Activated B cell treated with CpG ODN at 0.5 μM for 24 hours (primary cell): ENCODE measurements around the gene NPHP1. TPM values are rescaled to one million over a fixed set of nuclear protein-coding genes. Genes with fewer than 3 reads are reported as not detected.
"Not testable (repeated sequence)": the region's sequence is repeated elsewhere in the genome, so short reads cannot be mapped to it uniquely, and the experiment has no call there.

Experiments used
- ATAC-seq: fragments of 200-7000 bp; cut with Tn5 transposase; one replicate; pipeline ENCODE4 v1.10.0; 2021; ENCODE audit warnings: low read depth, mild to moderate bottlenecking, moderate library complexity
- CTCF ChIA-PET: fragments of 350-600 bp; sonication (Branson Sonifier 250); formaldehyde crosslinking; loops from one replicate; lab custom pipeline; 2021; ENCODE audit warnings: antibody characterized with exemption; lab: Charles Lee
- POLR2A ChIA-PET: fragments of 350-600 bp; sonication (Branson Sonifier 250); formaldehyde crosslinking; loops from one replicate; lab custom pipeline; 2021; ENCODE audit warnings: antibody characterized with exemption; lab: Charles Lee
- DNase-seq: peaks from one replicate; pipeline ENCODE4 v3.0.0; 2022
- H3K27ac Mint-ChIP-seq: one replicate; pipeline ENCODE4 v1.8.0; 2020; ENCODE audit warnings: mixed read lengths
- H3K27me3 Mint-ChIP-seq: one replicate; pipeline ENCODE4 v1.8.0; 2021; ENCODE audit warnings: mixed read lengths
- H3K36me3 Mint-ChIP-seq: one replicate; pipeline ENCODE4 v1.8.0; 2021; ENCODE audit warnings: low read depth, mixed read lengths
- H3K4me1 Mint-ChIP-seq: one replicate; pipeline ENCODE4 v1.8.0; 2021; ENCODE audit warnings: mixed read lengths
- H3K4me3 Mint-ChIP-seq: one replicate; pipeline ENCODE4 v1.8.0; 2020; ENCODE audit warnings: mild to moderate bottlenecking, mixed read lengths
- H3K9me3 Mint-ChIP-seq: one replicate; pipeline ENCODE4 v1.8.0; 2020; ENCODE audit warnings: mixed read lengths
- intact Hi-C: fragments of 100-400 bp; cut with micrococcal nuclease; formaldehyde crosslinking; loops from one replicate; pipeline ENCODE4 v1.15.1; 2024
- total RNA-seq: library from RNA; stranded (reverse); gene quantifications from 2 replicates; pipeline ENCODE4 v1.2.3, GENCODE V29; 2022
- TF ChIP-seq, protein P1 (sequence below): fragments of 200-600 bp; IDR thresholded peaks from one replicate; pipeline ENCODE4 v1.8.0; 2022; ENCODE audit warnings: antibody characterized with exemption, mild to moderate bottlenecking

The NPHP1 gene
- total RNA-seq, 1 donor from 2014 or later = 1.6 TPM

GRCh38 chr2:110221938-110222337 is 17.1 kb upstream of the NPHP1 start:
- no peaks in the 10 kb centered on the region for H3K9me3 Mint-ChIP-seq
- no peaks in the 10 kb centered on the region for H3K36me3 Mint-ChIP-seq
- no peak overlapping the region for H3K27ac Mint-ChIP-seq
- H3K4me1 Mint-ChIP-seq = no peaks in the 10 kb centered on the region
- DNase-seq (no peak), ATAC-seq (no peak)
- TF ChIP-seq, protein P1, sequence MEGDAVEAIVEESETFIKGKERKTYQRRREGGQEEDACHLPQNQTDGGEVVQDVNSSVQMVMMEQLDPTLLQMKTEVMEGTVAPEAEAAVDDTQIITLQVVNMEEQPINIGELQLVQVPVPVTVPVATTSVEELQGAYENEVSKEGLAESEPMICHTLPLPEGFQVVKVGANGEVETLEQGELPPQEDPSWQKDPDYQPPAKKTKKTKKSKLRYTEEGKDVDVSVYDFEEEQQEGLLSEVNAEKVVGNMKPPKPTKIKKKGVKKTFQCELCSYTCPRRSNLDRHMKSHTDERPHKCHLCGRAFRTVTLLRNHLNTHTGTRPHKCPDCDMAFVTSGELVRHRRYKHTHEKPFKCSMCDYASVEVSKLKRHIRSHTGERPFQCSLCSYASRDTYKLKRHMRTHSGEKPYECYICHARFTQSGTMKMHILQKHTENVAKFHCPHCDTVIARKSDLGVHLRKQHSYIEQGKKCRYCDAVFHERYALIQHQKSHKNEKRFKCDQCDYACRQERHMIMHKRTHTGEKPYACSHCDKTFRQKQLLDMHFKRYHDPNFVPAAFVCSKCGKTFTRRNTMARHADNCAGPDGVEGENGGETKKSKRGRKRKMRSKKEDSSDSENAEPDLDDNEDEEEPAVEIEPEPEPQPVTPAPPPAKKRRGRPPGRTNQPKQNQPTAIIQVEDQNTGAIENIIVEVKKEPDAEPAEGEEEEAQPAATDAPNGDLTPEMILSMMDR = no peak
- intact Hi-C loops = no loop called here
- no peak overlapping the region for H3K4me3 Mint-ChIP-seq
- CTCF ChIA-PET = no interaction called here
- H3K27me3 Mint-ChIP-seq = peaks cover 41% of the 10 kb centered on the region
- POLR2A ChIA-PET = no interaction called here

GRCh38 chr2:110220190-110220564 is 15.4 kb upstream of the NPHP1 start:
- H3K4me1 Mint-ChIP-seq = no peaks in the 10 kb centered on the region
- TF ChIP-seq, protein P1 = no peak
- no peak overlapping the region for H3K4me3 Mint-ChIP-seq
- POLR2A ChIA-PET = no interaction called here
- CTCF ChIA-PET = no interaction called here
- no peak overlapping the region for H3K27ac Mint-ChIP-seq
- peaks cover 44% of the 10 kb centered on the region for H3K27me3 Mint-ChIP-seq
- ATAC-seq = no peak
- H3K9me3 Mint-ChIP-seq = no peaks in the 10 kb centered on the region
- H3K36me3 Mint-ChIP-seq = no peaks in the 10 kb centered on the region
- intact Hi-C loops = no loop called here
- no peak for DNase-seq

DNA sequence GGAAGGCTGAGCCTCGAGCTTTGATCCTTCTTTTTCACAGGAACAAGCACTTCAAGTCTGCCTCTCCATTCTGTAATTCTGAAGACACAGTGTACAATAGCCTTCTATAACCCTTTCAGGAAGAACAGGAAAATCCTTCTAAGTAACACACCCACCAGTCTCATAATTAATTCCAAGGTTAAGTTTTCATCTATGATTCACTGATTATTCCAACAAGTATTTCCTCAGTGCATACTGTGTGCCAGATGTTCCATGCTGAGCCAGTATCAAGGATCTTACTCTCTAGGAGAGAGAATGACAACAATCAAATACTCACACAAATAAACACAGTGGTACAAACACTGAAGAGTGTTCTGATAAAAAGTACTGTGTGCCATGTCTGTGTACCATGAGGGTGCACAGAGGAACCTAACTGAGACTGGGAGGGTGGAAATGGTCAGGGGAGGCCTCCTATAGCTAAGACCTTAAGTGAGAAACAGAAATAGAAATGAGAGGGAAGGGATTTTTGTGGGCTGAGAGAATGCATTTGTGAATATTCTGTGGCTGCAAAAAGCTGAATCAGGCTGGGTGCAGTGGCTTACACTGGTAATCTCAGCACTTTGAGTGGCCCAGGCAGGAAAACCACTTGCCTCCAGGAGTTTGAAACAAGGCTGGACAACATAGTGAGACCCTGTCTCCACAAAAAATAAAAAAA is 14.8 kb upstream of the NPHP1 start:
- POLR2A ChIA-PET = no interaction called here
- intact Hi-C loops = no loop called here
- DNase-seq = no peak
- no peak overlapping the region for H3K27ac Mint-ChIP-seq
- CTCF ChIA-PET = no interaction called here
- TF ChIP-seq, protein P1 = no peak
- H3K9me3 Mint-ChIP-seq = no peaks in the 10 kb centered on the region
- H3K4me1 Mint-ChIP-seq = no peaks in the 10 kb centered on the region
- no peaks in the 10 kb centered on the region for H3K36me3 Mint-ChIP-seq
- peaks cover 44% of the 10 kb centered on the region for H3K27me3 Mint-ChIP-seq
- ATAC-seq = no peak
- no peak overlapping the region for H3K4me3 Mint-ChIP-seq

- POLR2A ChIA-PET, intact Hi-C loops, CTCF ChIA-PET, DNase-seq, H3K4me3 Mint-ChIP-seq, H3K36me3 Mint-ChIP-seq, ATAC-seq, H3K27ac Mint-ChIP-seq, H3K9me3 Mint-ChIP-seq, H3K4me1 Mint-ChIP-seq: not testable (repeated sequence)
- H3K27me3 Mint-ChIP-seq = peaks cover 47% of the 10 kb centered on the region
Observed at GRCh38 chr2:110218889-110219288, 14.1 kb upstream of the NPHP1 start.

GRCh38 chr2:110216803-110217202 is 12.0 kb upstream of the NPHP1 start:
- H3K9me3 Mint-ChIP-seq = no peaks in the 10 kb centered on the region
- DNase-seq (no peak), ATAC-seq (no peak)
- CTCF ChIA-PET = no interaction called here
- peaks cover 8% of the 10 kb centered on the region for H3K4me1 Mint-ChIP-seq
- no peak overlapping the region for H3K4me3 Mint-ChIP-seq
- H3K27ac Mint-ChIP-seq = no peak overlapping the region
- H3K36me3 Mint-ChIP-seq = peaks cover 8% of the 10 kb centered on the region
- peaks cover 48% of the 10 kb centered on the region for H3K27me3 Mint-ChIP-seq
- TF ChIP-seq, protein P1 = no peak
- intact Hi-C loops = no loop called here
- POLR2A ChIA-PET = no interaction called here

DNA sequence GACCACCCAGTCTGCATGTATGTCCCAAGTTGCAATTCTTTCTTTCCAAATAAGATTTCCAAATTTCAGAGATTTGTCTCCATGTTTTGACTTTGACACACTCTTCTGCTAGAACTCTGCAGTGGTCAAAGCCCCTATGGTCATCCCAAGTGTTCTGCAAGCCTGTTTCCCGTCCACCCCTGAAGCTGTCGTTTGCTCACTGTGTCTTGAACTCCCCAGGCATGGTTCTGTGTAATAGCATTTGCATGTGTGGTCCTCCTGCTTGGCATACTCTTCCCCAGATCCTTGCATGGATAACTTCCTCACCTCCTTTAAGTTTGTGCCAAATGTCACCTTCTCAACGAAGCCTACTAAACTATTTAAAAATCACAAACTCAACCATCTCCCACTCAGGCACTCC is 11.4 kb upstream of the NPHP1 start:
- DNase-seq (no peak), ATAC-seq (no peak)
- H3K9me3 Mint-ChIP-seq = no peaks in the 10 kb centered on the region
- ChIA-PET CTCF (no interaction called here), POLR2A (no interaction called here)
- peaks cover 13% of the 10 kb centered on the region for H3K4me1 Mint-ChIP-seq
- peaks cover 12% of the 10 kb centered on the region for H3K36me3 Mint-ChIP-seq
- H3K27ac Mint-ChIP-seq = no peak overlapping the region
- intact Hi-C loops = no loop called here
- TF ChIP-seq, protein P1 = no peak
- H3K27me3 Mint-ChIP-seq = peaks cover 46% of the 10 kb centered on the region
- H3K4me3 Mint-ChIP-seq = no peak overlapping the region
